Measurements from ENCODE around the gene KRABD2.

KRABD2 gene

GRCh38 chr17:8392674-8393469 is 16.4 kb upstream of the KRABD2 start:
- no peak overlapping the region for H3K4me2 ChIP-seq (ENCODE audit: unreplicated experiment)
- no peak overlapping the region for H3K27ac ChIP-seq
- H2AFZ ChIP-seq, result no peak overlapping the region
- WGBS, 2 experiments (ENCODE audit: low coverage in 1 of 2, low lambda C conversion rate in 2 of 2, missing lambda C conversion rate in 2 of 2), result 85 to 87% methylated on average over 36 to 46 of the region's 46 CpGs
- H3K9ac ChIP-seq, result no peak overlapping the region
- TF ChIP-seq EZH2 (IDR thresholded peaks at IDR 0.05; ENCODE audit: insufficient read depth, poor library complexity, severe bottlenecking), result no peak
- TF ChIP-seq EZH2phosphoT487 (IDR thresholded peaks at IDR 0.05; ENCODE audit: insufficient read depth, low read depth), result no peak
- no peaks in the 10 kb centered on the region for H4K20me1 ChIP-seq (ENCODE audit: insufficient read depth)
- no peak overlapping the region for H3K4me3 ChIP-seq
- in situ Hi-C loops (cut with MboI), result no loop called here
- no peak for DNase-seq
- H3K79me2 ChIP-seq (ENCODE audit: insufficient read depth), result no peaks in the 10 kb centered on the region
- H3K9me3 ChIP-seq (ENCODE audit: low read depth), result no peaks in the 10 kb centered on the region
- no peaks in the 10 kb centered on the region for H3F3A ChIP-seq (ENCODE audit: insufficient read depth)
- peaks cover 13% of the 10 kb centered on the region; the same call in 1 of the 2 replicates for H3K27me3 ChIP-seq (replicated peaks; ENCODE audit: insufficient read depth)
- H3K9me2 ChIP-seq (ENCODE audit: insufficient read depth), result no peaks in the 10 kb centered on the region
- H3K36me3 ChIP-seq (ENCODE audit: low read depth), result no peaks in the 10 kb centered on the region
- peaks cover 9% of the 10 kb centered on the region for H3K4me1 ChIP-seq (ENCODE audit: insufficient read depth)

DNA sequence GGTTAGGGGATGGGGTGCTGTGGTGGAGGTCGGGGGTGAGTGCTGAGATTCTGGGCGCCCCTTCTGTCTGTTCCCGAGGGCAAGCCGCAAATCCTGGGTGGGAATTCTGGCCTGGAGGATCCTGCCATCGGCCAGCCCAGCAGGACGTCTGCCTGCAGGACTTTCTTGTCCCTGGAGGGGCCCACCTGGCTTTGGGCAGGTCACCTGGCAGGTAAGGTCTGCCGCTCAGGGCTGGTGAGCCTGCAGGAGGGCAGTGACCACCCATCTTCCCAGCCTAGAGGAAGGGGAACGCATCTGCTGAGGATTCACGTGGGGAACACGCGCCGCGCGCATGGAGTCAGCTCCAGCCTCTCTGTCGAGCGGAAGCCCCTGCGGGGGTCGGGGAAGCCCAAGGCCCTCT is 15.8 kb upstream of the KRABD2 start:
- no peak for TF ChIP-seq EZH2 (IDR thresholded peaks at IDR 0.05; ENCODE audit: insufficient read depth, poor library complexity, severe bottlenecking)
- 69 to 71% methylated on average over 13 to 18 of the region's 18 CpGs for WGBS, 2 experiments (ENCODE audit: low coverage in 1 of 2, low lambda C conversion rate in 2 of 2, missing lambda C conversion rate in 2 of 2)
- no peaks in the 10 kb centered on the region for H3K36me3 ChIP-seq (ENCODE audit: low read depth)
- no peak overlapping the region for H3K4me3 ChIP-seq
- H3K9me2 ChIP-seq (ENCODE audit: insufficient read depth), result no peaks in the 10 kb centered on the region
- peaks cover 9% of the 10 kb centered on the region for H3K4me1 ChIP-seq (ENCODE audit: insufficient read depth)
- in situ Hi-C loops (cut with MboI), result no loop called here
- H3F3A ChIP-seq (ENCODE audit: insufficient read depth), result no peaks in the 10 kb centered on the region
- H2AFZ ChIP-seq, result no peak overlapping the region
- DNase-seq, result no peak
- no peak overlapping the region for H3K27ac ChIP-seq
- no peak overlapping the region for H3K9ac ChIP-seq
- H3K4me2 ChIP-seq (ENCODE audit: unreplicated experiment), result no peak overlapping the region
- peaks cover 13% of the 10 kb centered on the region; the same call in 1 of the 2 replicates for H3K27me3 ChIP-seq (replicated peaks; ENCODE audit: insufficient read depth)
- H4K20me1 ChIP-seq (ENCODE audit: insufficient read depth), result no peaks in the 10 kb centered on the region
- H3K9me3 ChIP-seq (ENCODE audit: low read depth), result no peaks in the 10 kb centered on the region
- H3K79me2 ChIP-seq (ENCODE audit: insufficient read depth), result no peaks in the 10 kb centered on the region

GRCh38 chr17:8391711-8392110 is 15.2 kb upstream of the KRABD2 start:
- no peak overlapping the region for H3K27ac ChIP-seq
- no peaks in the 10 kb centered on the region for H3K36me3 ChIP-seq (ENCODE audit: low read depth)
- DNase-seq, result peak; percentile 56
- no peaks in the 10 kb centered on the region for H3K9me3 ChIP-seq (ENCODE audit: low read depth)
- no peaks in the 10 kb centered on the region for H3K9me2 ChIP-seq (ENCODE audit: insufficient read depth)
- in situ Hi-C loops (cut with MboI), result no loop called here
- no peaks in the 10 kb centered on the region for H3K79me2 ChIP-seq (ENCODE audit: insufficient read depth)
- peaks cover 13% of the 10 kb centered on the region; the same call in 1 of the 2 replicates for H3K27me3 ChIP-seq (replicated peaks; ENCODE audit: insufficient read depth)
- H3K9ac ChIP-seq, result no peak overlapping the region
- H3F3A ChIP-seq (ENCODE audit: insufficient read depth), result no peaks in the 10 kb centered on the region
- 15 to 19% methylated on average over 9 of the region's 9 CpGs for WGBS, 2 experiments (ENCODE audit: low coverage in 1 of 2, low lambda C conversion rate in 2 of 2, missing lambda C conversion rate in 2 of 2)
- H3K4me1 ChIP-seq (ENCODE audit: insufficient read depth), result peaks cover 9% of the 10 kb centered on the region
- no peak overlapping the region for H2AFZ ChIP-seq
- TF ChIP-seq EZH2 (IDR thresholded peaks at IDR 0.05; ENCODE audit: insufficient read depth, poor library complexity, severe bottlenecking), result no peak
- no peak for TF ChIP-seq EZH2phosphoT487 (IDR thresholded peaks at IDR 0.05; ENCODE audit: insufficient read depth, low read depth)
- H3K4me3 ChIP-seq, result no peak overlapping the region
- no peaks in the 10 kb centered on the region for H4K20me1 ChIP-seq (ENCODE audit: insufficient read depth)
- H3K4me2 ChIP-seq (ENCODE audit: unreplicated experiment), result no peak overlapping the region

GRCh38 chr17:8387914-8388651 is 11.6 kb upstream of the KRABD2 start:
- Histone ChIP-seq H3K4me1 (ENCODE audit: insufficient read depth) (peaks cover 25% of the 10 kb centered on the region), H3K36me3 (ENCODE audit: low read depth) (no peaks in the 10 kb centered on the region), H4K20me1 (ENCODE audit: insufficient read depth) (no peaks in the 10 kb centered on the region), H3K27ac (no peak overlapping the region), H3K9me3 (ENCODE audit: low read depth) (no peaks in the 10 kb centered on the region), H2AFZ (no peak overlapping the region), H3K4me2 (ENCODE audit: unreplicated experiment) (no peak overlapping the region), H3K9ac (no peak overlapping the region), H3F3A (ENCODE audit: insufficient read depth) (peaks cover 9% of the 10 kb centered on the region), H3K4me3 (no peak overlapping the region), H3K9me2 (ENCODE audit: insufficient read depth) (no peaks in the 10 kb centered on the region), H3K27me3 (replicated peaks; ENCODE audit: insufficient read depth) (no peaks in the 10 kb centered on the region), H3K79me2 (ENCODE audit: insufficient read depth) (no peaks in the 10 kb centered on the region)
- TF ChIP-seq EZH2phosphoT487 (IDR thresholded peaks at IDR 0.05; ENCODE audit: insufficient read depth, low read depth), result no peak
- TF ChIP-seq EZH2 (IDR thresholded peaks at IDR 0.05; ENCODE audit: insufficient read depth, poor library complexity, severe bottlenecking), result no peak
- in situ Hi-C loops (cut with MboI), result no loop called here
- DNase-seq, result no peak
- 96 to 98% methylated on average over 7 of the region's 7 CpGs for WGBS, 2 experiments (ENCODE audit: low coverage in 1 of 2, low lambda C conversion rate in 2 of 2, missing lambda C conversion rate in 2 of 2)
